ENCODE data around the gene ZDHHC14. TPM values are rescaled to one million over a fixed set of nuclear protein-coding genes. Genes with fewer than 3 reads are reported as not detected.

Gene ZDHHC14
- total RNA-seq, 1 experiment from 2014 or later: 3.2 TPM

DNA sequence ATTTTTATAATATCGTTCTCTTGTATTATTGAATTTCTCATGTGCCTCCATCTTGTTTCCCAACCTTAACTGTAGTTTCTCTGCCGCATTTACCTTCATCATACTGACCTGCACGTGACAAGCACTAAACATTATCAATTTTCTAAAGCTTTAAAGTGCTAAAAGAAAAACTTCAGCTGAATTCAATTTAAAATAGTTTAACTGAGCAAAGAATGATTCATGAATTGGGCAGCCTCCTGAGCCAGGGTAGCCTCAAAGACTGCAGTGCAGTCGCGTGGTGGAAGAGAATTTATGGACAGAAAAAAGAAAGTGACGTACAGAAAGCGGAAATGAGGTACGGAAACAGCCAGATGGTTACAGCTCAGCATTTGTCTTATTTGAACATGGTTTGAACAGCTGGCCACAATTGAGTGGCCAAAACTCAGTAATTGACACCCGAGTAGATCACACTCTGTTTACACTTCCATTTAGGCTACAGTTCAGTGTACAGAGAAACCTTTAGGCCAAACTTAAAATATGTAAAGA is 4.2 kb upstream of the ZDHHC14 start:
- H3K4me3 ChIP-seq (ENCODE audit: low read depth, low read length, poor library complexity, severe bottlenecking): no peak overlapping the region
- TF ChIP-seq, protein P1, sequence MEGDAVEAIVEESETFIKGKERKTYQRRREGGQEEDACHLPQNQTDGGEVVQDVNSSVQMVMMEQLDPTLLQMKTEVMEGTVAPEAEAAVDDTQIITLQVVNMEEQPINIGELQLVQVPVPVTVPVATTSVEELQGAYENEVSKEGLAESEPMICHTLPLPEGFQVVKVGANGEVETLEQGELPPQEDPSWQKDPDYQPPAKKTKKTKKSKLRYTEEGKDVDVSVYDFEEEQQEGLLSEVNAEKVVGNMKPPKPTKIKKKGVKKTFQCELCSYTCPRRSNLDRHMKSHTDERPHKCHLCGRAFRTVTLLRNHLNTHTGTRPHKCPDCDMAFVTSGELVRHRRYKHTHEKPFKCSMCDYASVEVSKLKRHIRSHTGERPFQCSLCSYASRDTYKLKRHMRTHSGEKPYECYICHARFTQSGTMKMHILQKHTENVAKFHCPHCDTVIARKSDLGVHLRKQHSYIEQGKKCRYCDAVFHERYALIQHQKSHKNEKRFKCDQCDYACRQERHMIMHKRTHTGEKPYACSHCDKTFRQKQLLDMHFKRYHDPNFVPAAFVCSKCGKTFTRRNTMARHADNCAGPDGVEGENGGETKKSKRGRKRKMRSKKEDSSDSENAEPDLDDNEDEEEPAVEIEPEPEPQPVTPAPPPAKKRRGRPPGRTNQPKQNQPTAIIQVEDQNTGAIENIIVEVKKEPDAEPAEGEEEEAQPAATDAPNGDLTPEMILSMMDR (conservative IDR thresholded peaks at IDR 0.05; ENCODE audit: low read depth, low read length): no peak
- TF ChIP-seq EZH2 (IDR thresholded peaks at IDR 0.05; ENCODE audit: borderline replicate concordance, low read depth, low read length, poor library complexity, severe bottlenecking): no peak
- no TSS peak for BruUV-seq (replicated peaks)
- intact Hi-C loops (cut with micrococcal nuclease; ENCODE audit: unreplicated experiment): no loop called here
- H3K27me3 ChIP-seq (replicated peaks; ENCODE audit: insufficient read depth, low read depth, low read length, poor library complexity): no peaks in the 10 kb centered on the region
- no peaks in the 10 kb centered on the region for H3K36me3 ChIP-seq (ENCODE audit: insufficient read depth, low read length, poor library complexity, severe bottlenecking)
- no peak overlapping the region for H3K27ac ChIP-seq (ENCODE audit: low read depth, low read length, poor library complexity, severe bottlenecking)
- CTCF ChIA-PET: no interaction called here
- H3K9me3 ChIP-seq (ENCODE audit: low read depth, low read length, poor library complexity, severe bottlenecking): no peaks in the 10 kb centered on the region
- H3K4me1 ChIP-seq (ENCODE audit: insufficient read depth, low read length, poor library complexity, severe bottlenecking): peaks cover 4% of the 10 kb centered on the region
- DNase-seq (ENCODE audit: low spot score): no peak
- POLR2A ChIA-PET (ENCODE audit: low non-redundant PET): no interaction called here

DNA sequence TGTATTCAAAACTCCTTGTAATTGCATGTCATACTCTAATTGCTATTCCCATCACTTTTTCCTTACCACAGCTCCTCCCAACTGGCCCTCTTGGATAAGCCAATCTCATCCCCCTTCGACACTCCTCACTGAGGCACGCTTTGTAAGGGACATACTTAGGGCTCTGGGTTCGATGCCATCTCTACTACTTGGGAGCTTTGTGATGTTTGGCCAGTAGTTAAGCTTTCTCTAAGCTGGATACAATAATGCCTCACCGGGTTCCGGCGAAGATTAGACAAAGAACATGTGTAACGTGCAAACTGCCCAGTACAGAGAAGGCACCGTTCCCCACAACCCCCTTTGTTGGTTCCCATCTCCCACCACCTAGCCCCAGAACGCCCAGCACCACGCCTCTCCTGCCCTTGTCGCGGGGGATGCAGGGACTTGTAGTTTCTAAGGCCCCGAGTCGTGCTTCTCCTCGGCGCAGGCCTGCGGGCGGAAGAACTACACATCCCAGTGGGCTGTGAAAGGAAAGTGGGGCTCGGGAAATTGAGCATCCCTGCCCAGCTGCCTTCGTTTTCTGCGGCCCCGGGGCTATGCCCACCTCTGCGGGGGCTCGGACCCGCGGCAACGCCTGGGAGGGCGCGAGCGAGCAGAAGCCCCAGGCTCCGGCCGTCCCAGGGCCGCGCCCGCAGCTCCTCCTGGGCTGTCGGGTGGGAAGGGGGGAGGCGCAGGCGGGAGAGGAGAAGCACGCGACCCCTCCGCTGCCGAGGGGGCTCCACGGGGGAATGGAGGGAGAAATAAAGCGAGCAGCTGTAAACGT is 1.1 kb upstream of the ZDHHC14 start:
- POLR2A ChIA-PET (ENCODE audit: low non-redundant PET): no interaction called here
- intact Hi-C loops (cut with micrococcal nuclease; ENCODE audit: unreplicated experiment): loop anchor here (2.0 kb wide), 1 partner anchor 57 kb away; the partner anchor contains the start of gene TMEM242
- Histone ChIP-seq H3K27ac (ENCODE audit: low read depth, low read length, poor library complexity, severe bottlenecking) (peak overlapping the region; percentile 69), H3K9me3 (ENCODE audit: low read depth, low read length, poor library complexity, severe bottlenecking) (no peaks in the 10 kb centered on the region), H3K4me3 (ENCODE audit: low read depth, low read length, poor library complexity, severe bottlenecking) (peak overlapping the region; percentile 96), H3K36me3 (ENCODE audit: insufficient read depth, low read length, poor library complexity, severe bottlenecking) (no peaks in the 10 kb centered on the region), H3K27me3 (replicated peaks; ENCODE audit: insufficient read depth, low read depth, low read length, poor library complexity) (peaks cover 8% of the 10 kb centered on the region), H3K4me1 (ENCODE audit: insufficient read depth, low read length, poor library complexity, severe bottlenecking) (peaks cover 4% of the 10 kb centered on the region)
- BruUV-seq (replicated peaks): no TSS peak
- peak; percentile 97 for DNase-seq (ENCODE audit: low spot score)
- CTCF ChIA-PET: no interaction called here
- no peak for TF ChIP-seq EZH2 (IDR thresholded peaks at IDR 0.05; ENCODE audit: borderline replicate concordance, low read depth, low read length, poor library complexity, severe bottlenecking)
- TF ChIP-seq, protein P1 (conservative IDR thresholded peaks at IDR 0.05; ENCODE audit: low read depth, low read length): no peak

DNA sequence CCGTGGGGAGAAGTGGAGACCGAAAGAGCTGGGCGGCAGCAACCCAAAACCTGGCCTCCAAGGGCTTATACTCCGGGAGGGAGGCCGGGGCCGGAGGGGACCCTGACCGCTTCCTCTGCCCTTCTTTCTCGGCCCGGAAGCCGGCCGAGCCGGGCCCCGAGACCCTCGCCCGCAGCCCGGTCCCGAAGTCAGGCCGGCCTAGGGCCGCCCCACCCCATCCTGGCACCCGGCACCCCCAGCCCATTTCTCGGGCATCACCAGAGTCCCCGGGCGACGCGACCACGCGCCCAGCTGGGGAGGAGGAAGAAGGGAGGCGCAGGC is 572 bp upstream of the ZDHHC14 start:
- no TSS peak for BruUV-seq (replicated peaks)
- TF ChIP-seq, protein P1 (conservative IDR thresholded peaks at IDR 0.05; ENCODE audit: low read depth, low read length): no peak
- TF ChIP-seq EZH2 (IDR thresholded peaks at IDR 0.05; ENCODE audit: borderline replicate concordance, low read depth, low read length, poor library complexity, severe bottlenecking): no peak
- Histone ChIP-seq H3K36me3 (ENCODE audit: insufficient read depth, low read length, poor library complexity, severe bottlenecking) (no peaks in the 10 kb centered on the region), H3K27ac (ENCODE audit: low read depth, low read length, poor library complexity, severe bottlenecking) (peak overlapping the region; percentile 69), H3K4me1 (ENCODE audit: insufficient read depth, low read length, poor library complexity, severe bottlenecking) (peaks cover 4% of the 10 kb centered on the region), H3K27me3 (replicated peaks; ENCODE audit: insufficient read depth, low read depth, low read length, poor library complexity) (peaks cover 8% of the 10 kb centered on the region), H3K9me3 (ENCODE audit: low read depth, low read length, poor library complexity, severe bottlenecking) (no peaks in the 10 kb centered on the region), H3K4me3 (ENCODE audit: low read depth, low read length, poor library complexity, severe bottlenecking) (peak overlapping the region; percentile 96)
- intact Hi-C loops (cut with micrococcal nuclease; ENCODE audit: unreplicated experiment): loop anchor here (2.0 kb wide), 1 partner anchor 58 kb away; the partner anchor contains the start of gene TMEM242
- POLR2A ChIA-PET (ENCODE audit: low non-redundant PET): no interaction called here
- CTCF ChIA-PET: no interaction called here
- DNase-seq (ENCODE audit: low spot score): no peak

Data from A673 (cell line).